DMS79 treated with DMSO at 0.1 percent for 48 hours (cell line): ENCODE measurements around the gene STARD10.
A peak's percentile ranks its signal among the peaks of the same experiment; 100 is the strongest.
"Not testable (repeated sequence)": the region's sequence is repeated elsewhere in the genome, so short reads cannot be mapped to it uniquely, and the experiment has no call there.

Experiments used
- DNase-seq: peaks from one replicate; lab custom pipeline; 2025; lab: John Stamatoyannopoulos, UW

The STARD10 gene

GRCh38 chr11:72807792-72808191 lies 13.9 kb upstream of the STARD10 start:
- DNase-seq = no peak

DNA sequence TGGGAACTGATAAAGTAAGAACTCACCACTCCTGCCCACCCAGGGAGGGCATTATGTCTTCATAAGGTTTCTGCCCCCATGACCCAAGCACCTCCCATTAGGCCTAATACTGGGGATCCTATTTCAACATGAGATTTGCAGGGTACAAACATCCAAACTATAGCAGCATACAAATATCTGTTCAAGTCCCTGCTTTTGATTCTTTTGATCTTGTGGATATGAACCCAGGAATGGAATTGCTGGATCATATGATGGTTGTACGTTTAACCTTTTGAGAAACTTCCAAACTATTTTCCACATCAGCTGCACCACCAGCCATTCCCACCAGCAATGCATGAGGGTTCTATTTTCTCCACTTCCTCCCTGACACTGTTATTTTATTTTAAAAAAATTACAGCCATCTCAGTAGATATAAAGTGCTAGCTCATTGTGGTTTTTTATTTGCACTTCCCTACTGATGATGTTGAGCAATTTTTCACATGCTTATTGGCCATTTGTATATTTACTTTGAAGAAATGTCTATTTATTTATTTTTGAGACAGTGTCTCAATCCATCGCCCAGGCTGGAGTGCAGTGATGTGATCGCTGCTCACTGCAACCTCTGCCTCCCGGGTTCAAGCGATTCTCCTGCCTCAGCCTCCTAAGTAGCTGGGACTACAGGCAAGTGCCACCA lies 13.3 kb upstream of the STARD10 start:
- DNase-seq = no peak

- DNase-seq = not testable (repeated sequence)
Measured at GRCh38 chr11:72806378-72806777, 12.5 kb upstream of the STARD10 start.

DNA sequence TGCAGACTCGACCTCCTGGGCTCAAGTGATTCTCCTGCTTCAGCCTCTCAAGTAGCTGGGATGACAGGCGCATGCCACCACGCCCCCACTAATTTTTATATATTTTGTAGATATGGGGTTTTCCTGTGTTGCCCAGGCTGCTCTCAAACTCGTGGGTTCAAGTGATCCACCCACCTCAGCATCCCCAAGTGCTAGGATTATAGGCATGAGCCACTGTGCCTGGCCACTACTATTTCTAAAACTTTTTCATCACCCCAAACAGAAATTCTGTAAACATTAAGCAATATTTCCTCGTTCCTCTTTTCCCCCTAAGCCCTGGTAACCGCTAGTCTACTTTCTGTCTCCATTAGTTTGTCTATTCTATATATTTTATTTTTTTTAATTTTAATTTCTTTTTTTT lies 11.4 kb upstream of the STARD10 start:
- no peak for DNase-seq

GRCh38 chr11:72802822-72803221 lies 9.0 kb upstream of the STARD10 start:
- no peak for DNase-seq

GRCh38 chr11:72799441-72799840 lies 5.6 kb upstream of the STARD10 start:
- DNase-seq = no peak

- DNase-seq = no peak
Measured at GRCh38 chr11:72798361-72798760, 4.5 kb upstream of the STARD10 start.

- DNase-seq = no peak
Measured at GRCh38 chr11:72793076-72793424, 797 bp downstream of the STARD10 start.

- no peak for DNase-seq
Measured at GRCh38 chr11:72792437-72793021, 1.3 kb downstream of the STARD10 start.

GRCh38 chr11:72791228-72791627 lies 2.6 kb downstream of the STARD10 start:
- DNase-seq = not testable (repeated sequence)

DNA sequence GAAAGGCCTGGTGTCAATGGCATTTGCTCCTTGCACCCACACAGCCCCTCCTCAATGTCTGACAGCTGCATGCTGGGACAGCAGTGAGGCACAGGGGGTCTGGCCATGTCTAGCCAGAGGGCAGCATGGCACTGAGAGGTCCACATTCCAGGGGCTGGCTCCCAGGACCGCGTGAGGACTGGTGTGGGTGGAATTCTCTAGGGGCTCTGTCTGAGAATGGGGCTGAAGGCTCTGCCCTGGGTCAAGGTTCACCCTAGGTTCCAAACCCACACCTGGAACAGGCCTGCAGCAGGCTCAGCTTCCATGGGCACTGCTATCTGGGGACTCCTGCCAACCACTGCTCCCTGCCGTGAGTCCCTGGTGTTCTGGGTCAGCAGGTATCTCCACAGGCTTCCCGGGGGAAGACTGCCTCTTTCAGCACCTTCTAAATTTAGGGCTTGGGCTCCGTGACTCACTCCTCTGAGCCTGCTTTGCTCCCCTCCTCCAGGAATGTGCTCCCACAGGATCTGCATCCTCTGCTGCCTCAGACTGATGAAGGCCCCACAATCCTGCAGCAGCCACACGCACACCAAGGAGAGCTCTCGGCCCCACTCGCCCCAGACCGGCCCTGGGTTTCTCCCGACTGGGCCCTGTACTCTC lies 4.2 kb downstream of the STARD10 start:
- no peak for DNase-seq

GRCh38 chr11:72788241-72788640 lies 5.6 kb downstream of the STARD10 start:
- DNase-seq = no peak

DNA sequence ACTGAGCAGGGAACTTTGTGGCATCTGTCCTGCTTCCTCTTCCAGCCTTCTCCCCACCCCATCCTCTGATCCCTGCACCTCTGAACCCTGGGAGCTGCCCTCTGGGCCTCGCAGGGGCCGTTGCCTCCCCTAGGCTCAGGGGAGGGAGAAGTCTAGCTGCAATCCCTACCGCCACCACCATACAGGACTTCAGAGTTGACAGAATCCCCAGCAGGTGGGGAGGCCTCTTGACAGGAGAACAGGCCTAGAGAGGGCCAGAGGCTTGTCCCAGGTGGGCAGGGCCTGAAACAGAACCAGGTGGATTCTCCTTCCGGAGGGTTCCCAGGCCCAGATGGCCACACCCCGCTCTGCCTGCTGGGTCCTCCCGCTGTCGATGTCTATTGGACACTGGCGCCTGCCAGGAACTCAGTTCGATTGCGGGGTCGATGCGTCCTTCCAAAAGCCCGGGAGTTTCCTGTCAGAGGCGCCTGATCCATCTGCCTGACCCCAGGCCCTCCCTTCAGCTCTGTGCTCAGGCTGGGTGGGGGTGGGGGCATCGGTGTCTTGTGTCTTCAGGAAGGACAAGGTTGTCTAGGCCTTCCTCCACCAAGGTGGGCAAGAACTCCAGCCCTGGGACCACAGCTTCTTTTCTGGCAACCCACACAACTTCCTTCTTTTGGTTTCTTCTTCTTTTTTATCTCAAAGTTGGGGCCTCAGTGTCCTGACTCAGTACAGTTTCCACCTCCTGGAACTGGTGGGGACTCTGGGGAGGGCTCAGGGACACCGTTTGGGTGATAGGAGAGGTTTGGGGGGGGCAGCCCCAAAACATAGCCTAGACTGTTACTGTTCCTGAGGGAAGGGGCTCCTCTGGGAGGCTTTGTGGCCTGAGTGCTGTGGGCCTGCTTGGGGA lies 6.4 kb downstream of the STARD10 start:
- peak; percentile 20 for DNase-seq

- peak; percentile 68 for DNase-seq
Measured at GRCh38 chr11:72786305-72787215, 7.3 kb downstream of the STARD10 start.

GRCh38 chr11:72784662-72785061 lies 9.2 kb downstream of the STARD10 start:
- DNase-seq = no peak

DNA sequence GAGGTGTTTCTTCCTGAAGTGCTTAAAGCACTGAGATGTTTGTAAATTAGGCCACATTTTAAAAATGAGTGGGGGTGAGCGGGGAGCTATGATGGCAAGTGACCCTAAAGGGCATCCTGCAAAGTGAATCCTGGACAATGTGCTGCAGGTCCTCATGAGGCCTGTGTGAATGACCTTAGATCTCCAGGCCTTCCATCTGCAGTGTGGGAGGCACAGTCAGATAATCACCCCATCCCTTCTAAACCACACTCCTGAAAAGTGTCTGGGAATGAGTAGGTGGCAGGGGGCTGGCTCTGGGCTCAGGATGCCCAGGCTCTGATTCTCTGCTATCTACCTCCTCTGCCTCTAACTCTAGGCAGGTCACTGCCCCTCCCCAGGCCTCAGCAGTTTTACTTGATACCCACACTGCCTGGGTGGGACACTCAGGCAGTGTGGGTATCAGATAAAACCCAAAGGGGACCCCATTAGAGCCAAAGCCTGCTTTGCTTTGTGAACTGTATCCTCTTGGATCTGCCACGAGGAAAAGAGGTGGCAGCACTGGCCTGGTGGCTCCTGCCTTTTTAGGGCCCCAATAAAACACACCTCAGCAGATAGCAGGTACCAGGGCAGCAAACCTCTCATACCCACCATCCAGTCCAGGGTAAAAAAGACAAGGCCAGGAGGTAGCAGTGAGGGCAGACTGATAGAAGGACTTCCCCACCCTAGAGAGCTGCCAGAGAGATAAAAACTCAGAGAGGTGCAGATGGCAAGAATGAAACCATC lies 10.5 kb downstream of the STARD10 start:
- no peak for DNase-seq

- peak; percentile 83 for DNase-seq
Measured at GRCh38 chr11:72782081-72782920, 11.5 kb downstream of the STARD10 start.

DNA sequence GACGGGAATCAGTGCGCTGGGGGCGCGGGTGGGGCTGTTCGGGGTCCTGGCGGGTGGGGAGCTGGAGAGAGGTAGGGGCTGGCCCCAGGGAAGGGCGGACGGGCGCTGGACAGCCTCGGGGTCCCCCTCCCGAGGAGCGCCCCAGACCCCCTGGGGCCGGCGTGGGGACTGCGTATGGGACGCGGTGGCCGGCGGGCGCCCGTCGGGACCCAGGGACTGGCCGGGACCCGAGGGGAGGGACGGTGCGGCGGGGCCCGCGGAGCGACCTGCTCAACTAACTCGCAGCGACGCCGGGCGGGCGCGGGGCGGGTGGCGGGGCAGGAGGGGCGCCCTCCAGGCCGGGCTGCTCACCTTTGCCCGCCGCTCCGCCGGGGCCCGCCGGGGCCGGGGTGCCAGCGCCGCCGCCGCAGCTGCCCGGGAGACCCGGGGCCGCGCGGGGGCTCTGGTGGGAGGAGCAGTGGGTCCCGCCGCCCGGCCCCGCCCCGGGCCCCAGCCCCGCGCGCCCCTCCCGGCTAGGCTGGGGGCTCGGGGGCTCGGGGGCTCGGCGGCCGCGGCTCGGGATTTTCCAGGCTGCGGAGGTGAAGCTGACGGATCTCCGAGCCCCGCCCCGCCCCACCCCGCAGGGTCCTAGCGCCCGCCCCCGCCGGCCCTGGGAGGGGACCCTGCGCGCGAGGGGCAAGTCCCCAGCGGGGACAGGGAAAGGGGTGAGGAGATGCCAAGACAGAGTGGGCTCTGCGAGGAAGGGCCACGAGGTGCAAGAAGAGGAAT lies 12.3 kb downstream of the STARD10 start:
- peak; percentile 42 for DNase-seq

DNA sequence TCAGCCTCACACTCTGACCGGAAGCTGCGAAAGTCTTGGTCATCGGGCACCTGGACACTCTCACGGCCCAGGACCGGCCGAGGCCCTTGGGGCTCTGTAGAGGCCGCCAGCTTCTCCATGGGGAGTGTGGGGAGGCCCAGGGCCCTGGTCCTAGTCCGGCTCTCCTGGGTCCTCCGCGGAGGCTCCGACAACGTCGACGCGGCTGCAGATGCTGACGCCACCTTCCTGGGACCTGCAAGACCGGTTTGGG lies 12.9 kb downstream of the STARD10 start:
- no peak for DNase-seq
